Activated CD8-positive, alpha-beta T cell treated with anti-CD3 and anti-CD28 coated beads for 36 hours (primary cell): Measurements from ENCODE around the gene RIBC1. TPM values are rescaled to one million over a fixed set of nuclear protein-coding genes. Genes with fewer than 3 reads are reported as not detected.

Source experiments
- ATAC-seq: fragments of 200-7000 bp; cut with Tn5 transposase; one replicate; pipeline ENCODE4 v1.10.0; 2021; ENCODE audit warnings: mild to moderate bottlenecking, moderate library complexity
- CTCF ChIA-PET: fragments of 350-600 bp; sonication (Branson Sonifier 250); formaldehyde crosslinking; loops from one replicate; lab custom pipeline; 2021; ENCODE audit warnings: antibody characterized with exemption; lab: Charles Lee
- POLR2A ChIA-PET: fragments of 350-600 bp; sonication (Branson Sonifier 250); formaldehyde crosslinking; loops from one replicate; lab custom pipeline; 2021; ENCODE audit warnings: antibody characterized with exemption; lab: Charles Lee
- DNase-seq: peaks from one replicate; pipeline ENCODE4 v3.0.0-alpha.2; 2020
- H3K27ac Mint-ChIP-seq: one replicate; pipeline ENCODE4 v1.8.0; 2021; ENCODE audit warnings: mild to moderate bottlenecking, mixed read lengths
- H3K27me3 Mint-ChIP-seq: one replicate; pipeline ENCODE4 v1.8.0; 2021; ENCODE audit warnings: mixed read lengths
- H3K36me3 Mint-ChIP-seq: one replicate; pipeline ENCODE4 v1.8.0; 2021; ENCODE audit warnings: low read depth, mixed read lengths
- H3K4me1 Mint-ChIP-seq: one replicate; pipeline ENCODE4 v1.8.0; 2021; ENCODE audit warnings: low read depth, mixed read lengths
- H3K4me3 Mint-ChIP-seq: one replicate; pipeline ENCODE4 v1.8.0; 2021; ENCODE audit warnings: mild to moderate bottlenecking, moderate library complexity, mixed read lengths
- H3K9me3 Mint-ChIP-seq: one replicate; pipeline ENCODE4 v1.8.0; 2021; ENCODE audit warnings: mixed read lengths
- CTCF ChIP-seq: fragments of 200-600 bp; IDR thresholded peaks from one replicate; pipeline ENCODE4 v1.8.0; 2022; ENCODE audit warnings: antibody characterized with exemption, mild to moderate bottlenecking
- intact Hi-C: fragments of 100-400 bp; cut with micrococcal nuclease; formaldehyde crosslinking; loops from one replicate; pipeline ENCODE4 v1.10.0; 2022
- total RNA-seq, 2 experiments: library from RNA; stranded (reverse); gene quantifications; one replicate each; pipeline ENCODE4 v1.2.3, GENCODE V29; 2021

Gene RIBC1
- total RNA-seq, 2 experiments from 2014 or later, result 0.63 to 0.72 TPM

GRCh38 chrX:53421125-53421524 lies 1.5 kb upstream of the RIBC1 start:
- H3K9me3 Mint-ChIP-seq, result no peaks in the 10 kb centered on the region
- peaks cover 23% of the 10 kb centered on the region for H3K4me1 Mint-ChIP-seq
- H3K27me3 Mint-ChIP-seq, result no peaks in the 10 kb centered on the region
- ATAC-seq, result no peak
- H3K27ac Mint-ChIP-seq, result peak overlapping the region; percentile 96
- peaks cover 25% of the 10 kb centered on the region for H3K36me3 Mint-ChIP-seq
- no peak for DNase-seq
- intact Hi-C loops, result no loop called here
- no peak for TF ChIP-seq CTCF
- ChIA-PET CTCF (interaction anchor here (1.1 to 5.1 kb wide), 3 partner anchors 15 to 103 kb away, joined by 3 to 27 read pairs (median 9); no protein-coding TSS in a partner anchor), POLR2A (interaction anchor here (0.7 to 1.6 kb wide), 5 partner anchors 10 to 142 kb away, joined by 3 to 5 read pairs (median 3); partner anchors contain the start of gene HSD17B10)
- peak overlapping the region; percentile 94 for H3K4me3 Mint-ChIP-seq

GRCh38 chrX:53421772-53422085 lies 944 bp upstream of the RIBC1 start:
- ChIA-PET CTCF (interaction anchor here (1.3 to 5.1 kb wide), 3 partner anchors 14 to 104 kb away, joined by 5 to 27 read pairs (median 9); no protein-coding TSS in a partner anchor), POLR2A (interaction anchor here (0.6 to 1.9 kb wide), 8 partner anchors 9 to 196 kb away, joined by 3 to 9 read pairs (median 4); no protein-coding TSS in a partner anchor)
- peak overlapping the region; percentile 94 for H3K4me3 Mint-ChIP-seq
- H3K27ac Mint-ChIP-seq, result peak overlapping the region; percentile 96
- intact Hi-C loops, result no loop called here
- H3K4me1 Mint-ChIP-seq, result peaks cover 23% of the 10 kb centered on the region
- TF ChIP-seq CTCF, result no peak
- no peak for DNase-seq
- no peaks in the 10 kb centered on the region for H3K9me3 Mint-ChIP-seq
- no peaks in the 10 kb centered on the region for H3K27me3 Mint-ChIP-seq
- H3K36me3 Mint-ChIP-seq, result peaks cover 25% of the 10 kb centered on the region
- ATAC-seq, result peak; percentile 11

- POLR2A ChIA-PET, result interaction anchor here (0.6 to 1.9 kb wide), 11 partner anchors 8 to 197 kb away, joined by 3 to 9 read pairs (median 3); no protein-coding TSS in a partner anchor
- intact Hi-C loops, result no loop called here
Observed at GRCh38 chrX:53422086-53422860, 400 bp upstream of the RIBC1 start, which contains the start of gene SMC1A. TSS of gene SMC1A (minus strand) at chrX:53422654. CDS start at chrX:53422600, 54 bp downstream.

GRCh38 chrX:53429755-53430154 lies 7.1 kb downstream of the RIBC1 start:
- DNase-seq, result no peak
- POLR2A ChIA-PET, result no interaction called here
- H3K9me3 Mint-ChIP-seq, result no peaks in the 10 kb centered on the region
- H3K4me3 Mint-ChIP-seq, result no peak overlapping the region
- ATAC-seq, result no peak
- peaks cover 5% of the 10 kb centered on the region for H3K4me1 Mint-ChIP-seq
- no peaks in the 10 kb centered on the region for H3K27me3 Mint-ChIP-seq
- intact Hi-C loops, result no loop called here
- peaks cover 11% of the 10 kb centered on the region for H3K36me3 Mint-ChIP-seq
- no peak for TF ChIP-seq CTCF
- CTCF ChIA-PET, result no interaction called here
- H3K27ac Mint-ChIP-seq, result no peak overlapping the region

More at GRCh38 chrX:53422086-53422860, 400 bp upstream of the RIBC1 start, which contains the start of gene SMC1A:
- ATAC-seq, result peak; percentile 94
- Mint-ChIP-seq H3K27me3 (no peaks in the 10 kb centered on the region), H3K36me3 (peaks cover 25% of the 10 kb centered on the region), H3K27ac (peak within 1 kb of the TSS; percentile 96), H3K4me1 (peaks cover 23% of the 10 kb centered on the region), H3K9me3 (no peaks in the 10 kb centered on the region), H3K4me3 (peak within 1 kb of the TSS; percentile 94)
- no peak for TF ChIP-seq CTCF
- peak; percentile 96 for DNase-seq
- CTCF ChIA-PET, result interaction anchor here (1.3 to 5.1 kb wide), 5 partner anchors 11 to 109 kb away, joined by 5 to 27 read pairs (median 8); no protein-coding TSS in a partner anchor

- ChIA-PET POLR2A (interaction anchor here (2.2 kb wide), 1 partner anchor 8 kb away, joined by 7 read pairs; no protein-coding TSS in a partner anchor), CTCF (no interaction called here)
- Mint-ChIP-seq H3K4me1 (peaks cover 9% of the 10 kb centered on the region), H3K36me3 (peaks cover 11% of the 10 kb centered on the region), H3K27ac (no peak overlapping the region), H3K9me3 (no peaks in the 10 kb centered on the region), H3K4me3 (no peak overlapping the region), H3K27me3 (no peaks in the 10 kb centered on the region)
- ATAC-seq (no peak), DNase-seq (no peak)
- intact Hi-C loops, result no loop called here
- no peak for TF ChIP-seq CTCF
Observed at GRCh38 chrX:53430231-53430630, 7.6 kb downstream of the RIBC1 start.
